Stimulated activated naive CD8-positive, alpha-beta T cell treated with anti-CD3 and anti-CD28 coated beads, Interleukin-15, Interleukin-2, amounts not matched to agents 100 ng/mL and 50 ng/mL, for 24 hours (primary cell): Measurements from ENCODE around the gene WDR5B.

Experiments
- H3K27ac Mint-ChIP-seq: one replicate; pipeline ENCODE4 v1.8.0; 2021; ENCODE audit warnings: mild to moderate bottlenecking, mixed read lengths
- H3K27me3 Mint-ChIP-seq: one replicate; pipeline ENCODE4 v1.8.0; 2021; ENCODE audit warnings: mixed read lengths
- H3K36me3 Mint-ChIP-seq: one replicate; pipeline ENCODE4 v1.8.0; 2021; ENCODE audit warnings: low read depth, mixed read lengths
- H3K4me1 Mint-ChIP-seq: one replicate; pipeline ENCODE4 v1.8.0; 2021; ENCODE audit warnings: low read depth, mixed read lengths
- H3K4me3 Mint-ChIP-seq: one replicate; pipeline ENCODE4 v1.8.0; 2021; ENCODE audit warnings: mild to moderate bottlenecking, mixed read lengths
- H3K9me3 Mint-ChIP-seq: one replicate; pipeline ENCODE4 v1.8.0; 2021; ENCODE audit warnings: mixed read lengths

Gene WDR5B

DNA sequence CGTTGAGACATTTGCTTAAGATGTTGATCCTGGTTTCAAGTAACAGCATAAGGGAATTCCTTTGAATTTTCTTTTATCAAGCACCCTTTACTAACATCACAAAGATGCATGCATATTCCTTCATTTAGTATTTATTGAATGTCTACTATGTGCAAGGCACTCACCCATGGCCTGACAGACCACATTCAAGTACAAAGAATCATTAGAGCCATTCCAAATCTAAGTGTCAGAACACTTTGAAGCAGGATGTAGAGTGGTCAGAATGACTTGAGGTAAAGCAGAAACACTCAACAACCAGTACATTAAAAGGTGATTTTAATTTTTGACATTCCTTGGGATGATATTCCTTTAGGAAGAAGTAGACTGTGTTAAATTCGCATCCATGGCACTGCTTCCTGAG is 6.0 kb upstream of the WDR5B start:
- Mint-ChIP-seq H3K9me3 (no peaks in the 10 kb centered on the region), H3K4me1 (peaks cover 14% of the 10 kb centered on the region), H3K27ac (no peak overlapping the region), H3K27me3 (no peaks in the 10 kb centered on the region), H3K36me3 (peaks cover 61% of the 10 kb centered on the region), H3K4me3 (no peak overlapping the region)

DNA sequence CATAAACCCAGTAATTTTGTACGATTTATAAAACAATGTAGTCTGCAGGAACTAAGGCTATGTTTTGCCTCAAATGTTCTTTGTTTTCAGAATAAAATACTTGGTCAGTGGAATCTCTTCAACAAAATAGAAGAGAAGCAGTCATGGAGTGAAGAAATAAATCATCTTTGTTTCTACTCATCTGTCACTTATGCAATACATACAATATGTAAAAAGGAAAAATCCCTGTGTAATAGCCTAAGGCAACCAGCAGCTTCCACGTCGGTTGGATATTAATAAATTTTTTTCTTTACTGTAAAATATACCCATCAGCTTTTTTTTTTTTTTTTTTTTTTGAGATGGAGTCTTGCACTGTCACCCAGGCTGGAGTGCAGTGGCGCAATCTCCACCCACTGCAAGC is 5.2 kb upstream of the WDR5B start:
- peaks cover 20% of the 10 kb centered on the region for H3K4me1 Mint-ChIP-seq
- H3K4me3 Mint-ChIP-seq: no peak overlapping the region
- no peak overlapping the region for H3K27ac Mint-ChIP-seq
- peaks cover 54% of the 10 kb centered on the region for H3K36me3 Mint-ChIP-seq
- no peaks in the 10 kb centered on the region for H3K9me3 Mint-ChIP-seq
- H3K27me3 Mint-ChIP-seq: no peaks in the 10 kb centered on the region

DNA sequence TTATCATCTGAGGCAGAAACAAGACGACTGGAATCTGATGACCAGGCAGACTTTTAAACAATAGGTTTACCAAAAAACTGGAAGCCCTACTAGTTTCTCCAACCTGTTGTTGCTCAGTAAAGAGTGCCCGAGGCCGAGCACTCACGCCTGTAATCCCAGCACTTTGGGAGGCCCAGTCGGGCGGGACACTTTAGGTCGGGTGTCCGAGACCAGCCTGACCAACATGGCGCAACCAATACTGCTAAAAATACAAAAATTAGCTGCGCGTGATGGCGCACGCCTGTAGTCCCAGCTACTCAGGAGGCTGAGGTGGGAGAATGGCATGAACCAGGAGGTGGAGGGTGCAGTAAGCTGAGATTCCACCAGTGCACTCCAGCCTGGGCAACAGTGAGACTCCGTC is 1.1 kb upstream of the WDR5B start:
- Mint-ChIP-seq H3K27me3 (no peaks in the 10 kb centered on the region), H3K4me3 (peak overlapping the region; percentile 98), H3K9me3 (no peaks in the 10 kb centered on the region), H3K27ac (peak overlapping the region; percentile 97), H3K4me1 (peaks cover 56% of the 10 kb centered on the region), H3K36me3 (peaks cover 41% of the 10 kb centered on the region)

DNA sequence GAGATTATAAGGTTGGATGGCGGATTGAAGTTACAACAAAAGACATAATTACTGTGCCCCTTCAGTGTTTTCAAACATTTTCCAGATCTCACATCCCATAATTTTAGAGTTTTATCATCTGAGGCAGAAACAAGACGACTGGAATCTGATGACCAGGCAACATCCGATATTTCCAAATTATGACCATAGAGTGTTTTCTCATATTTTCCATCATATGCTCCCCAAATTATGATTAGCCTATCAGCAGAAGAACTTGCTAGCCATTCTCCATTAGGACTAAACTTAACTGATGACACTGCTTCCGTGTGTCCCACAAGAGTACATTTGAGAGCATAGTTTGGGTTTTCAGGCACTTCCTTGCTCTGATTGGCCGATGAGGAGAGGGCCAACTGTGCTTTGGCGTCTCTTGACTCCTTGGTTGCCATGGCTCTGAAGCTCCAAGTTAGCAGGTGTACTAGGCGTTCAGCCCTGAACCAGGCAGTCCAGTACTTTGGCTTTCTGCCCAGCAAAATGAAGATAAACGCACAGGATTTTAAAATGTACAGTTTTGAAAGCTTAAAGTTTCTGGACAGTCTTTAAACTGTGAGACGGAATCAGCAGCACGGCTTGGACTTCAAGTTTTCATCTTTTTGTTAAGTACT is 638 bp downstream of the WDR5B start:
- H3K36me3 Mint-ChIP-seq: peaks cover 43% of the 10 kb centered on the region
- H3K27ac Mint-ChIP-seq: peak overlapping the region; percentile 97
- peak overlapping the region; percentile 98 for H3K4me3 Mint-ChIP-seq
- no peaks in the 10 kb centered on the region for H3K27me3 Mint-ChIP-seq
- no peaks in the 10 kb centered on the region for H3K9me3 Mint-ChIP-seq
- peaks cover 67% of the 10 kb centered on the region for H3K4me1 Mint-ChIP-seq

DNA sequence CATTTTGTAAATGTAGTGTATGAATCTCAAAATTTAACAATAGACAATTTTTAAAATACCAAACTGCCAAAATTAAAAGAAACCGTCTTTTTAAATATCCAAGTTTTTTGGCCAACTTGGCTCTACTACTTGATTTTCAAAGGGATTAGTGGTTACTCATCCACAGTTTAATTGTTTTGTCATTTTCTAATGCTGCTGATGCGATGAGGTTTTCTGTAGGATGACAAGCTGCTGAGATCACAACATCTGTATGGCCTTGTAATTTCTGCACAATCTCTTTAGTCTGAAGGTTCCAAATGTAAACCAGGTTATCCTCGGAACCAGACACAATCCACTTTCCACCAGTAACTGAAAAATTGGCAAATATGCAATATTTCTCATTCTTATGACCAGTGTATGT is 1.5 kb downstream of the WDR5B start:
- Mint-ChIP-seq H3K4me1 (peaks cover 74% of the 10 kb centered on the region), H3K9me3 (no peaks in the 10 kb centered on the region), H3K4me3 (peak overlapping the region; percentile 98), H3K27ac (peak overlapping the region; percentile 97), H3K27me3 (no peaks in the 10 kb centered on the region), H3K36me3 (peaks cover 45% of the 10 kb centered on the region)

DNA sequence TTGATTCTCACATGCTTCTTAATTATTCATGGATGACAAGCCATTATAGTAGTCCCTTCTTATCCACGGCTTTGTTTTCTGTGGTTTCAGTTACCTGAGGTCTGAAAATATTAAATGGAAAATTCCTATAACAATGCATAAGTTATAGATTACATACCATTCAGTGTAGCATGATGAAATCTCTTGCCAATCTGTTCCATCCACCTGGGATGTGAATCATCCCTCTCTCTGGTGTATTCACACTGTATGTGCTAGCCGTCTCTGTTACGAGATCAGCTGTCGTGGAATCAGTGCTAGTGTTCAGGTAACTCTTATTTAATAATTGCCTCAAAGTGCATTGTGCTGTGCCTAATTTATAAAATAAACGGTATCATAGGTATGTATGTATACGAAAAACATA is 5.2 kb downstream of the WDR5B start:
- Mint-ChIP-seq H3K4me1 (peaks cover 74% of the 10 kb centered on the region), H3K36me3 (peaks cover 69% of the 10 kb centered on the region), H3K9me3 (no peaks in the 10 kb centered on the region), H3K27ac (peak overlapping the region; percentile 56), H3K4me3 (no peak overlapping the region), H3K27me3 (no peaks in the 10 kb centered on the region)

DNA sequence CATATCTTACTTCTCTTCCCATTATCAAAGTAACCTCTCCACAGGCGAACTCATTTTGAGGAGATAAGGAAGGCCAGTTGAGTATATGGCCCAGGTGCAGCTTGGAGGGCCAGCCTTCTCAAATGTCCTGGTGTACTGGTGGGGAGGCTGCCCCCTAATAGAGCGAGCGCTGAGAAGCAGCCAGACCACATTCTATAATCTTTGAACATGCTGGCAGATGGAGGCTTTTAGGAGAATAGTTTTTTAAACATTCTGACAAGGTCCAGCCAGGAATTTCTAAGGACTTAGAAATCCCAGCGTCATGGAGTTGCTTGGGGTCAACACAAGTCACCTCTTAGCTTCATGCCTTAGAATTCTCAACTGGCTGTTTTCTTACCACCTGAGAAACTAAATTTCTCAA is 5.8 kb downstream of the WDR5B start:
- H3K9me3 Mint-ChIP-seq: no peaks in the 10 kb centered on the region
- no peak overlapping the region for H3K4me3 Mint-ChIP-seq
- H3K27me3 Mint-ChIP-seq: no peaks in the 10 kb centered on the region
- peak overlapping the region; percentile 70 for H3K27ac Mint-ChIP-seq
- peaks cover 71% of the 10 kb centered on the region for H3K4me1 Mint-ChIP-seq
- peaks cover 68% of the 10 kb centered on the region for H3K36me3 Mint-ChIP-seq

DNA sequence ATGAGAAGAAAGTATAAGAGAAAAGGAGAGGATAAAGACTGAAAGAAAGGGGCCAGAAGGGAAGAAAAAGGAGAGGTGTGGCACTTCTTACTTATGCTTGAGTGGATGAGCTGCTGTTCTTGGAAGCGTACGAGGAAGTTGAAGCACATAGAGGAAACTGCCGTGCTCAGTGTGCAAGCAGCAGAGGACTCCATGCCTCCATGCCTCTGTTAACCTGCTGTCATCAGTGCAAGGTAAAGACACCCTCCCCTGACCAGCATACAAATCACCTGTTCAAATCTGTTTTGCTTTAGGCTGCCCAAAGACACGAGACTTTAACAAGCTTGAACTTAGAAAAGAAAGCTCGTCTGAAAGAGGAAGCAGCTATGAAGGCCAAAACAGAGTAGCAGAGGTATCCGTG is 6.4 kb downstream of the WDR5B start:
- Mint-ChIP-seq H3K27me3 (no peaks in the 10 kb centered on the region), H3K36me3 (peaks cover 64% of the 10 kb centered on the region), H3K27ac (peak overlapping the region; percentile 70), H3K9me3 (no peaks in the 10 kb centered on the region), H3K4me3 (no peak overlapping the region), H3K4me1 (peaks cover 64% of the 10 kb centered on the region)

DNA sequence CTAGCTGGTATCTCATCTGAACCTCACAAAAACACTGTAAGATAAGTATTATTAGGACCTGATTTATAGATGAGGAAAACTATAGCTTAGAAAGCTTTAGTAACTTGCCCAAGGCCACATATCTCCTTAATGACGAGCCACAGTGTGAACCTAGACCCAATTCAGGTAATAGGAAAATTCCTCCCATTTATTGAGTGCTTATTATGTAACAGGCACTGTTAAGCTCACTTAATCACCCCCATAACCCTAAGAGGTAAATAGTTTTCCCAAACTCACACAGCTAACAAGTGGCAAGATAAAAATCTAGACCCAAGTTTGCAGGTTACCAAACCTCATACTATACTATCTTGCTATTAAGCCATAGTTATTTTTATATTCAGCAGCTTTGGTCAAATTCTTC is 7.9 kb downstream of the WDR5B start:
- Mint-ChIP-seq H3K36me3 (peaks cover 71% of the 10 kb centered on the region), H3K4me3 (no peak overlapping the region), H3K9me3 (no peaks in the 10 kb centered on the region), H3K27ac (no peak overlapping the region), H3K27me3 (no peaks in the 10 kb centered on the region), H3K4me1 (peaks cover 56% of the 10 kb centered on the region)

DNA sequence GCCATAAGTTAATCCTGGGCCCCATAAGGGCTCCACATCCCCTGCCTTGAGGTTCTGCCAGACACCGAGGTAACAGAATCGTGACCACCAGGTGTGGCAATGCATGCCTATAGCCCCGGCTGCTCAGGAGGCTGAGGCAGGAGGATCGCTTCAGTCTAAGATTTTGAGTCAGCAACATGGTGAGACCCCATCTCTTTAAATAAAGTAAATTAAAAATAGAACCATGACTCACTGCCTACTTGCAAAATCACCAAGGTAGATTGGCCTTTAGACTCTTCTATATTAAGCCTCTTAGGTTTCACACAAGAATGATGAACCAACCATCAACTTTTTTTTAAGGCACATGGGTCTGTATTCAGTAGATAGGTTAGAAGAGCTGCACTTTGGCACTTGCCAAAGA is 9.7 kb downstream of the WDR5B start:
- Mint-ChIP-seq H3K4me1 (peaks cover 41% of the 10 kb centered on the region), H3K27ac (peak overlapping the region; percentile 47), H3K9me3 (no peaks in the 10 kb centered on the region), H3K36me3 (peaks cover 60% of the 10 kb centered on the region), H3K4me3 (no peak overlapping the region), H3K27me3 (no peaks in the 10 kb centered on the region)

DNA sequence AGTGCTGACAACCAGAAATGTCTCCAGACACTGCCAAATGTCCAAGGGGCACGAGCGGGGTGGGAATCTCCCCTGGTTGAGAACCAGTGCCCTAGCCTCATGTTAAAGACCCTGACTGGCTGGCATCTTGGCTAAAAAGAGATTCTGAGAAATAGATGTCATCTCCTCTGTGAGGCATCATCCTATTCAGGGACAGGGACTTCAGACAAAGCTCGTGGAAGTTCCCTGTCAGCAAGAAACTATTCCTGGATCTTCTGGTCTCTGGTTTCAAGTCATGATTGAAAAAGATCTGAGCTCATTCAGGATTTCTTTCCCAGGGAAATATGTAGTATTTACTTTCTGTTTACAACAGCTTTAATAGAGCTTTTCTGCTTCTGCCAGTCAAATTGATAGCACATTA is 10.8 kb downstream of the WDR5B start:
- Mint-ChIP-seq H3K27me3 (no peaks in the 10 kb centered on the region), H3K4me1 (peaks cover 33% of the 10 kb centered on the region), H3K27ac (no peak overlapping the region), H3K4me3 (no peak overlapping the region), H3K36me3 (peaks cover 54% of the 10 kb centered on the region), H3K9me3 (no peaks in the 10 kb centered on the region)

DNA sequence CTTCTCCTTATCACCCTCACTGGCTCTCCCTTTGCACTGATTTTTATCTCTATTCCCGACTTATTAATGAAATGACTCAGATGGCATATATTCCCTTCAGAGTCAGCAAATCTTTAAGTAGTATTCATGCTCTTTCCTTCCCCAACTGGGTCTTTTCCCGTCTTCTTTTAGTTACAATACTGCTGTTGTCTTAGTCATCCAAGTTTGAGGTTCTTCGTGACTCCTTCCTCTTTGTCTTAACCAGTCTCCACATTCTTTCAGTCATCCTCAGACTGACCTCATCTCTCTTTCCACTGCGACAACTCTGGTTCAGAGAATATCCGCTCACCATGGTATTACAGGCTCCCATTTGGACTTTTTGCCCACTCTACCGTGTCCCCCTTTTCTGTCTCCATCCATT is 12.4 kb downstream of the WDR5B start:
- H3K27me3 Mint-ChIP-seq: no peaks in the 10 kb centered on the region
- H3K4me3 Mint-ChIP-seq: no peak overlapping the region
- H3K27ac Mint-ChIP-seq: no peak overlapping the region
- H3K4me1 Mint-ChIP-seq: peaks cover 23% of the 10 kb centered on the region
- no peaks in the 10 kb centered on the region for H3K9me3 Mint-ChIP-seq
- H3K36me3 Mint-ChIP-seq: peaks cover 51% of the 10 kb centered on the region

DNA sequence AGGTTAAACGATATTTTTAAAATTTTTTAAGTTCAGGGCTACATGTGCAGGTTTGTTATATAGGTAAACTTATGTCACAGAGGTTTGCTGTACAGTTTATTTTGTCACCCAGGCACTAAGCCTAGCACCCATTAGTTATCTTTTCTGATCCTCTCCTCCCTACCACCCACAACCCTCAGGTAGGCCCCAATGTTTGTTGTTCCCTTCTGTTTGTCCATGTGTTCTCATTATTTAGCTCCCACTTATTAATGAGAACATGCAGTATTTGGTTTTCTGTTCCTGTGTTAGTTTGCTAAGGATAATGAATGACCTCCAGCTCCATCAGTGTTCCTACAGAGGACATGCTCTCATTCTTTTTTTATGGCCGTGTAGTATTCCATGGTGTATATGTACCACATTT is 16.9 kb downstream of the WDR5B start:
- H3K9me3 Mint-ChIP-seq: no peaks in the 10 kb centered on the region
- no peaks in the 10 kb centered on the region for H3K27me3 Mint-ChIP-seq
- H3K4me1 Mint-ChIP-seq: peaks cover 44% of the 10 kb centered on the region
- peaks cover 31% of the 10 kb centered on the region for H3K36me3 Mint-ChIP-seq
- no peak overlapping the region for H3K4me3 Mint-ChIP-seq
- peak overlapping the region; percentile 7 for H3K27ac Mint-ChIP-seq

DNA sequence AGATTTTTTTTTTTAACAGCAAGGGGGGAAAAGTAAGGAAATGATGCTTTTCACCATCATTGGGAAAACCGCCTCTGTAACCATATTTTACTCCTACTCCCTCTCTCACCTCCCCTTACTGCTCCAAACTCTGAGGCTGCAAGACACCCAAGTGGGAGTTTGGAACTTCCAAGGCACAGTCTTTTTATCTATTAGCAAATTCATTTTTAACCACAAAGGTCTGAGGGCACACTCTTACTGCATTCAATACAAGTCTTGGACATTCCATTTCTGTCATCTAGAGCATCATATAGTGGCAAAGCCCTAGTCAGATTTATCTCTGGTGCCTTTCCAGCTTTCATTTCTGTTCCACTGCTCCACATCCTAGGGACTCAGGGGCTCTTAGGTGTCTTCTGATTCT is 18.7 kb downstream of the WDR5B start:
- H3K9me3 Mint-ChIP-seq: no peaks in the 10 kb centered on the region
- peaks cover 20% of the 10 kb centered on the region for H3K36me3 Mint-ChIP-seq
- no peak overlapping the region for H3K4me3 Mint-ChIP-seq
- H3K27ac Mint-ChIP-seq: peak overlapping the region; percentile 47
- no peaks in the 10 kb centered on the region for H3K27me3 Mint-ChIP-seq
- peaks cover 42% of the 10 kb centered on the region for H3K4me1 Mint-ChIP-seq

DNA sequence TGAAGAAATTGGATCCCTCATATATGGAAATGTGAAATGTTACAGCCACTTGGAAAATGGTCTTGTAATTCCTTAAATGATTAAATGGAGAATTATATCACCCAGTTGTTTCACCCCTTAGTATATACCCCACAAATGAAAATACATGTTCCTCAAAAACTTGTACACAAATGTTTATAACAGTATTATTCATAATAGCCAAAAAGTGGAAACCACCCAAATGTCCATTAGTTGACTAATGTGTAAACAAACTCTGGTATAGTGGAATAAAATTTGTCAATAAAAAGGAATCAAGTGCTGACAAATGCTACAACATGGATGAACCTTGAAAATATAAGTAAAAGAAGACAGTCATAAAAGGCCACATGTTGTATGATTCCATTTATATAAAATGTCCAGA is 19.4 kb downstream of the WDR5B start:
- H3K27ac Mint-ChIP-seq: no peak overlapping the region
- H3K27me3 Mint-ChIP-seq: no peaks in the 10 kb centered on the region
- H3K4me1 Mint-ChIP-seq: peaks cover 42% of the 10 kb centered on the region
- no peak overlapping the region for H3K4me3 Mint-ChIP-seq
- peaks cover 20% of the 10 kb centered on the region for H3K36me3 Mint-ChIP-seq
- no peaks in the 10 kb centered on the region for H3K9me3 Mint-ChIP-seq

DNA sequence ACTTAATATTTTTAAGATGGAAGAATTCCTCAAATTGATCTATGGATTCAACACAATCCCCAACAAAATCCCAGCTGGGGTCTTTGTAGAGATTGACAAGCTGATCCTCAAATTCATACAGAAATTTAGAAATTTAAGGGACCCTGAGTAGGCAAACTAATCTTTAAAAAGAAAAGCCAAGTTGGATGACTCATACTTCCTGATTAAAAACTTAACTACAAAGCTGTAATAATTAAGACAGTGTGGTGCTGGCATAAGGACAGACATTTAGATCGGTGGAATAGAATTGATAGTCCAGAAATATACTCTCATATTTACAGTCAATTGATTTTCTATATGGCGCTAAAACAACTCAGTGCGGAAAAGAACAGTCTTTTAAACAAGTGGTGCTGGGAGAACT is 20.3 kb downstream of the WDR5B start:
- H3K36me3 Mint-ChIP-seq: peaks cover 20% of the 10 kb centered on the region
- H3K27ac Mint-ChIP-seq: no peak overlapping the region
- H3K27me3 Mint-ChIP-seq: no peaks in the 10 kb centered on the region
- peaks cover 42% of the 10 kb centered on the region for H3K4me1 Mint-ChIP-seq
- H3K9me3 Mint-ChIP-seq: no peaks in the 10 kb centered on the region
- no peak overlapping the region for H3K4me3 Mint-ChIP-seq
